IMR-90 (cell line): ENCODE measurements around the gene LRP1-AS. TPM values are rescaled to one million over a fixed set of nuclear protein-coding genes. Genes with fewer than 3 reads are reported as not detected.

Source experiments
- ATAC-seq: fragments of 200-7000 bp; cut with Tn5 transposase; 2 replicates; pipeline ENCODE4 v1.9.1; 2020; ENCODE audit warnings: low read depth, mild to moderate bottlenecking, moderate library complexity
- BruUV-seq: library from RNA; stranded (reverse); fragments of 400-500 nt; replicated peaks from 2 replicates; lab custom pipeline; 2021; lab: Mats Ljungman, UMichigan
- CTCF ChIA-PET: fragments of 300-600 bp; formaldehyde crosslinking; extraction: SDS; loops from one replicate; lab custom pipeline; 2021; ENCODE audit warnings: antibody characterized with exemption; lab: Yijun Ruan, JAX
- POLR2A ChIA-PET: fragments of 300-600 bp; sonication (Branson Sonifier 250); formaldehyde crosslinking; loops from one replicate; lab custom pipeline; 2022; ENCODE audit warnings: antibody characterized with exemption; ENCODE audit not compliant: unreplicated experiment; lab: Charles Lee
- DNase-seq: peaks from one replicate; pipeline ENCODE4 v3.0.0; 2013
- H2AFZ ChIP-seq: replicated peaks from 2 replicates; pipeline ENCODE3; 2013; ENCODE audit warnings: low read length, mild to moderate bottlenecking; ENCODE audit not compliant: poor library complexity
- H2AK5ac ChIP-seq: 2 replicates; pipeline ENCODE4 v1.6.1; 2013; ENCODE audit warnings: low read depth, low read length, inconsistent platforms
- H2AK9ac ChIP-seq: replicated peaks from 2 replicates; pipeline ENCODE3; 2013; ENCODE audit warnings: mild to moderate bottlenecking, low read depth, low read length, moderate library complexity; ENCODE audit not compliant: poor library complexity
- H2BK120ac ChIP-seq: 2 replicates; pipeline ENCODE4 v1.6.1; 2013; ENCODE audit warnings: low read depth, low read length, inconsistent platforms
- H2BK15ac ChIP-seq: 3 replicates; pipeline ENCODE4 v1.6.1; 2013; ENCODE audit warnings: low read depth, low read length, inconsistent platforms
- H2BK20ac ChIP-seq: 2 replicates; pipeline ENCODE4 v1.6.1; 2013; ENCODE audit warnings: low read depth, mild to moderate bottlenecking, inconsistent platforms, low read length, moderate library complexity
- H2BK5ac ChIP-seq: 2 replicates; pipeline ENCODE4 v1.6.1; 2013; ENCODE audit warnings: mild to moderate bottlenecking, low read depth, low read length, inconsistent platforms; ENCODE audit not compliant: poor library complexity, severe bottlenecking
- H3K14ac ChIP-seq: replicated peaks from 2 replicates; pipeline ENCODE4 v1.6.1; 2013; ENCODE audit warnings: low read depth, low read length, inconsistent platforms
- H3K18ac ChIP-seq: 2 replicates; pipeline ENCODE4 v1.6.1; 2013; ENCODE audit warnings: low read depth, low read length, control low read depth
- H3K23ac ChIP-seq: 2 replicates; pipeline ENCODE4 v1.6.1; 2013; ENCODE audit warnings: low read depth, low read length, inconsistent platforms
- H3K27ac ChIP-seq: 2 replicates; pipeline ENCODE4 v1.5.1; 2013; ENCODE audit warnings: mild to moderate bottlenecking, control low read depth, low read length; ENCODE audit not compliant: insufficient read depth
- H3K27me3 ChIP-seq: 2 replicates; pipeline ENCODE4 v1.6.1; 2013; ENCODE audit warnings: low read length; ENCODE audit not compliant: control insufficient read depth, insufficient read depth
- H3K36me3 ChIP-seq: 2 replicates; pipeline ENCODE4 v1.6.1; 2013; ENCODE audit warnings: low read length, mixed read lengths; ENCODE audit not compliant: control insufficient read depth, insufficient read depth
- H3K4ac ChIP-seq: 2 replicates; pipeline ENCODE4 v1.6.1; 2013; ENCODE audit warnings: low read depth, low read length, inconsistent platforms
- H3K4me1 ChIP-seq: 2 replicates; pipeline ENCODE4 v1.6.1; 2013; ENCODE audit warnings: low read length, mixed read lengths; ENCODE audit not compliant: control insufficient read depth, insufficient read depth
- H3K4me2 ChIP-seq: 2 replicates; pipeline ENCODE4 v1.6.1; 2013; ENCODE audit warnings: low read depth, mild to moderate bottlenecking, control low read depth, low read length, moderate library complexity
- H3K4me3 ChIP-seq: 2 replicates; pipeline ENCODE4 v1.5.1; 2013; ENCODE audit warnings: low read depth, mild to moderate bottlenecking, control low read depth, low read length, moderate library complexity; ENCODE audit not compliant: insufficient read depth
- H3K56ac ChIP-seq: 2 replicates; pipeline ENCODE4 v1.6.1; 2013; ENCODE audit warnings: low read length, inconsistent platforms; ENCODE audit not compliant: insufficient read depth; ENCODE audit errors: extremely low read depth
- H3K79me1 ChIP-seq, 2 experiments: 2 replicates each; pipeline ENCODE4 v1.6.1; 2013; ENCODE audit warnings: low read length in 2 of 2, inconsistent platforms in 1 of 2, low read depth in 1 of 2
- H3K9ac ChIP-seq: 2 replicates; pipeline ENCODE4 v1.6.1; 2013; ENCODE audit warnings: low read depth, low read length, control low read depth
- H3K9me1 ChIP-seq: 2 replicates; pipeline ENCODE4 v1.6.1; 2013; ENCODE audit warnings: low read length, inconsistent platforms; ENCODE audit not compliant: insufficient read depth
- H3K9me3 ChIP-seq: 2 replicates; pipeline ENCODE4 v1.6.1; 2013; ENCODE audit warnings: low read length; ENCODE audit not compliant: control insufficient read depth, insufficient read depth
- H4K20me1 ChIP-seq: 2 replicates; pipeline ENCODE4 v1.6.1; 2013; ENCODE audit warnings: low read length, inconsistent platforms; ENCODE audit not compliant: insufficient read depth
- H4K5ac ChIP-seq: 2 replicates; pipeline ENCODE4 v1.6.1; 2013; ENCODE audit warnings: mild to moderate bottlenecking, low read depth, low read length, control low read depth
- H4K8ac ChIP-seq, 2 experiments: 2 replicates each; pipeline ENCODE4 v1.6.1; 2013; ENCODE audit warnings: low read depth in 2 of 2, low read length in 2 of 2, control low read depth in 1 of 2, inconsistent platforms in 1 of 2
- H4K91ac ChIP-seq: 2 replicates; pipeline ENCODE4 v1.6.1; 2013; ENCODE audit warnings: low read depth, low read length, inconsistent platforms; ENCODE audit not compliant: insufficient read depth
- BHLHE40 ChIP-seq: fragments of 150-350 bp; IDR thresholded peaks from 2 replicates; pipeline ENCODE4 v1.6.1; 2016; ENCODE audit warnings: mild to moderate bottlenecking, low read depth, low read length
- FOS ChIP-seq: fragments of 150-350 bp; IDR thresholded peaks from 2 replicates; pipeline ENCODE4 v1.6.1; 2016; ENCODE audit warnings: low read depth, low read length
- MAFK ChIP-seq: IDR thresholded peaks from 2 replicates; pipeline ENCODE4 v1.6.1; 2012; ENCODE audit warnings: low read depth, low read length, improper control_type of control experiment
- MXI1 ChIP-seq: IDR thresholded peaks from 2 replicates; pipeline ENCODE4 v1.6.1; 2012; ENCODE audit warnings: low read depth, mild to moderate bottlenecking, low read length, moderate library complexity, borderline replicate concordance
- NFE2L2 ChIP-seq: fragments of 150-350 bp; IDR thresholded peaks from 2 replicates; pipeline ENCODE4 v1.6.1; 2016; ENCODE audit warnings: low read depth, mild to moderate bottlenecking, low read length
- POLR2A ChIP-seq: IDR thresholded peaks from 2 replicates; pipeline ENCODE4 v1.6.1; 2012; ENCODE audit warnings: mild to moderate bottlenecking, low read depth, low read length
- RFX5 ChIP-seq: IDR thresholded peaks from 2 replicates; pipeline ENCODE4 v1.8.0; 2012; ENCODE audit warnings: low read depth, mild to moderate bottlenecking, low read length, moderate library complexity
- WGBS, 2 experiments: methylation state at CpG; one replicate each; pipeline versions ENCODE4 v1.1.5 to v1.1.7; 2013; ENCODE audit warnings: missing lambda C conversion rate in 2 of 2; ENCODE audit not compliant: insufficient read length in 1 of 2; ENCODE audit errors: extremely low coverage in 2 of 2; 5-methylcytosine and 5-hydroxymethylcytosine counted together
- dilution Hi-C: fragments of 300-500 bp; cut with HindIII; formaldehyde crosslinking; loops from one replicate; pipeline ENCODE4 v1.14.3; 2018; ENCODE audit warnings: low sequenced_read_pairs; ENCODE audit not compliant: unreplicated experiment
- in situ Hi-C: fragments of 300-500 bp; cut with MboI; formaldehyde crosslinking; loops from 3 replicates; pipeline ENCODE4 v1.14.3; 2019; ENCODE audit warnings: low sequenced_read_pairs, inconsistent platforms, mixed read lengths
- intact Hi-C: fragments of 100-400 bp; cut with micrococcal nuclease; formaldehyde crosslinking; loops from 2 replicates; pipeline ENCODE4 v1.10.0; 2022
- polyA plus RNA-seq, 3 experiments: library from polyadenylated mRNA; depleted of rRNA; stranded (reverse); fragments of >200 nt; gene quantifications; 2 replicates each; pipeline ENCODE4 v1.2.3, GENCODE V29; 2012; ENCODE audit warnings: low replicate concordance in 1 of 3
- total RNA-seq: library from RNA; depleted of rRNA; stranded (reverse); fragments of >200 nt; gene quantifications from 2 replicates; pipeline ENCODE4 v1.2.3, GENCODE V29; 2012

Gene LRP1-AS
- total and polyA plus RNA-seq, 2 of the 4 experiments (the other 2 are of a cell fraction) = not detected

DNA sequence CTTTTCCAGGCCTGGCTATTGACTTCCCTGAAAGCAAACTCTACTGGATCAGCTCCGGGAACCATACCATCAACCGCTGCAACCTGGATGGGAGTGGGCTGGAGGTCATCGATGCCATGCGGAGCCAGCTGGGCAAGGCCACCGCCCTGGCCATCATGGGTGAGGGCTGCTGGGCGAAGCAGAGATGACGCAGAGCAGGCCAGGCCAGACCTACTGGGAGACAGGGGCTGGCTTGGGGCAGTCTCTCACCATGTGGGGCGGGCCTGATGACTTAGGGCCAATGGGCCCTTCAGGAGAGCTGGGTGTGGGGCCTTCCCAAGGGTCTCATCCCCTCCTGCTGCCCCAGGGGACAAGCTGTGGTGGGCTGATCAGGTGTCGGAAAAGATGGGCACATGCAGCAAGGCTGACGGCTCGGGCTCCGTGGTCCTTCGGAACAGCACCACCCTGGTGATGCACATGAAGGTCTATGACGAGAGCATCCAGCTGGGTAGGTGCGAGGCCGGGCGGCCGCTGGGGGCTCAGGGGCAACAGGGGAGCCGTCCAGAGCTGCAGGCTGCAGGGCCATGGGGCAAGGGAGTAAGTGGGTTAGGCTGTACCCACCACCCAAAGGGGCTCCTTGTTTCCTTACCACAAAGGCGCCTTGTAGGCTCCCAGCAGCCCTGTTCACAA is 33.0 kb upstream of the LRP1-AS start:
- no peak overlapping the region for H4K5ac ChIP-seq
- in situ Hi-C loops = no loop called here
- peaks cover 8 to 40% of the 10 kb centered on the region in 2 experiments for H3K79me1 ChIP-seq
- peaks cover 24% of the 10 kb centered on the region for H4K20me1 ChIP-seq
- H2BK5ac ChIP-seq = no peak overlapping the region
- H2BK15ac ChIP-seq = no peak overlapping the region
- no peaks in the 10 kb centered on the region for H3K9me1 ChIP-seq
- 95% methylated on average over 12 of the region's 20 CpGs; no CpG with 5 or more reads in 1 of the 2 experiments for WGBS, 2 experiments
- no peak overlapping the region for H2AK9ac ChIP-seq
- H2BK20ac ChIP-seq = no peak overlapping the region
- H2BK120ac ChIP-seq = no peak overlapping the region
- H3K4me1 ChIP-seq = no peaks in the 10 kb centered on the region
- no peak overlapping the region for H2AFZ ChIP-seq
- BruUV-seq = no TSS peak
- DNase-seq (no peak), ATAC-seq (no peak)
- H2AK5ac ChIP-seq = no peak overlapping the region
- no peak overlapping the region for H3K4me3 ChIP-seq
- H3K4me2 ChIP-seq = no peak overlapping the region
- H3K27ac ChIP-seq = no peak overlapping the region
- no peak overlapping the region for H3K23ac ChIP-seq
- no peak overlapping the region for H3K18ac ChIP-seq
- TF ChIP-seq MAFK = no peak
- no peak for TF ChIP-seq FOS
- no peak for TF ChIP-seq MXI1
- TF ChIP-seq RFX5 = no peak
- TF ChIP-seq NFE2L2 = no peak
- no peak for TF ChIP-seq BHLHE40
- no peak for TF ChIP-seq POLR2A
- H3K14ac ChIP-seq = no peak overlapping the region
- no peak overlapping the region for H3K4ac ChIP-seq
- ChIA-PET POLR2A (no interaction called here), CTCF (no interaction called here)
- dilution Hi-C loops = no loop called here
- intact Hi-C loops = no loop called here
- no peaks in the 10 kb centered on the region for H3K9me3 ChIP-seq
- H3K27me3 ChIP-seq = no peaks in the 10 kb centered on the region
- no peak overlapping the region for H3K56ac ChIP-seq
- H3K36me3 ChIP-seq = peaks cover 93% of the 10 kb centered on the region
- H3K9ac ChIP-seq = no peak overlapping the region
- no peak overlapping the region for H4K8ac ChIP-seq
- H4K91ac ChIP-seq = no peak overlapping the region
